OCI-LY1 (cell line): ENCODE measurements around the gene TSR3.

Source experiments
- H2AFZ ChIP-seq: fragments of 200-600 bp; sonication (generic), shearing (Covaris generic); 2 replicates; pipeline ENCODE4 v1.6.0; 2014; ENCODE audit warnings: antibody characterized with exemption, mild to moderate bottlenecking, low read length
- H3F3A ChIP-seq: fragments of 200-600 bp; sonication (generic), shearing (Covaris generic); 2 replicates; pipeline ENCODE4 v1.6.0; 2014; ENCODE audit warnings: mild to moderate bottlenecking, antibody characterized with exemption, low read length, moderate library complexity; ENCODE audit not compliant: insufficient read depth
- H3K27ac ChIP-seq: fragments of 200-600 bp; sonication (generic); 2 replicates; pipeline ENCODE4 v1.5.1; 2014; ENCODE audit warnings: low read length, mixed run types, mild to moderate bottlenecking, low read depth; ENCODE audit not compliant: poor library complexity, severe bottlenecking
- H3K27me3 ChIP-seq: fragments of 200-600 bp; sonication (generic); 2 replicates; pipeline ENCODE4 v1.6.0; 2014; ENCODE audit warnings: antibody characterized with exemption, mild to moderate bottlenecking, low read length, moderate library complexity; ENCODE audit not compliant: insufficient read depth
- H3K36me3 ChIP-seq: fragments of 200-600 bp; sonication (generic); 2 replicates; pipeline ENCODE4 v1.6.1; 2014; ENCODE audit warnings: mild to moderate bottlenecking, antibody characterized with exemption, low read length, moderate library complexity, mixed read lengths; ENCODE audit not compliant: insufficient read depth
- H3K4me1 ChIP-seq: fragments of 200-600 bp; sonication (generic); 2 replicates; pipeline ENCODE4 v1.5.1; 2014; ENCODE audit warnings: mild to moderate bottlenecking, low read length, moderate library complexity; ENCODE audit not compliant: insufficient read depth, severe bottlenecking
- H3K4me2 ChIP-seq: fragments of 200-600 bp; sonication (generic), shearing (Covaris generic); 2 replicates; pipeline ENCODE4 v1.6.1; 2014; ENCODE audit warnings: low read length
- H3K4me3 ChIP-seq: fragments of 200-600 bp; sonication (generic); 2 replicates; pipeline ENCODE4 v1.5.1; 2014; ENCODE audit warnings: low read length, low read depth, mild to moderate bottlenecking, mixed read lengths; ENCODE audit not compliant: poor library complexity, severe bottlenecking
- H3K79me2 ChIP-seq: fragments of 200-600 bp; shearing (Covaris generic); 2 replicates; pipeline ENCODE4 v1.6.1; 2016; ENCODE audit warnings: mixed run types, low read length, mixed read lengths; ENCODE audit not compliant: insufficient read depth
- H3K9ac ChIP-seq: fragments of 200-600 bp; sonication (generic), shearing (Covaris generic); 2 replicates; pipeline ENCODE4 v1.6.1; 2014; ENCODE audit warnings: mild to moderate bottlenecking, low read length, mixed read lengths
- H3K9me2 ChIP-seq: fragments of 200-600 bp; sonication (generic), shearing (Covaris generic); 2 replicates; pipeline ENCODE4 v1.6.1; 2014; ENCODE audit warnings: low read depth, mild to moderate bottlenecking, low read length, mixed read lengths
- H3K9me3 ChIP-seq: fragments of 200-600 bp; shearing (Covaris generic); 2 replicates; pipeline ENCODE4 v1.6.1; 2014; ENCODE audit warnings: low read length, mixed read lengths
- H4K20me1 ChIP-seq: fragments of 200-600 bp; sonication (generic), shearing (Covaris generic); 2 replicates; pipeline ENCODE4 v1.6.0; 2016; ENCODE audit warnings: mild to moderate bottlenecking, low read length; ENCODE audit not compliant: insufficient read depth
- EZH2 ChIP-seq: fragments of 200-600 bp; sonication (generic), shearing (Covaris generic); IDR thresholded peaks from 2 replicates; pipeline ENCODE4 v1.8.0; 2017; ENCODE audit warnings: borderline replicate concordance, mixed run types, mild to moderate bottlenecking, antibody characterized with exemption, low read length, moderate library complexity, mixed read lengths
- TF ChIP-seq, protein P1 (sequence below): fragments of 200-600 bp; sonication (generic), shearing (Covaris generic); IDR thresholded peaks from 2 replicates; pipeline ENCODE4 v1.5.1; 2017; ENCODE audit warnings: mild to moderate bottlenecking, antibody characterized with exemption, low read length, moderate library complexity, mixed read lengths

The TSR3 gene

DNA sequence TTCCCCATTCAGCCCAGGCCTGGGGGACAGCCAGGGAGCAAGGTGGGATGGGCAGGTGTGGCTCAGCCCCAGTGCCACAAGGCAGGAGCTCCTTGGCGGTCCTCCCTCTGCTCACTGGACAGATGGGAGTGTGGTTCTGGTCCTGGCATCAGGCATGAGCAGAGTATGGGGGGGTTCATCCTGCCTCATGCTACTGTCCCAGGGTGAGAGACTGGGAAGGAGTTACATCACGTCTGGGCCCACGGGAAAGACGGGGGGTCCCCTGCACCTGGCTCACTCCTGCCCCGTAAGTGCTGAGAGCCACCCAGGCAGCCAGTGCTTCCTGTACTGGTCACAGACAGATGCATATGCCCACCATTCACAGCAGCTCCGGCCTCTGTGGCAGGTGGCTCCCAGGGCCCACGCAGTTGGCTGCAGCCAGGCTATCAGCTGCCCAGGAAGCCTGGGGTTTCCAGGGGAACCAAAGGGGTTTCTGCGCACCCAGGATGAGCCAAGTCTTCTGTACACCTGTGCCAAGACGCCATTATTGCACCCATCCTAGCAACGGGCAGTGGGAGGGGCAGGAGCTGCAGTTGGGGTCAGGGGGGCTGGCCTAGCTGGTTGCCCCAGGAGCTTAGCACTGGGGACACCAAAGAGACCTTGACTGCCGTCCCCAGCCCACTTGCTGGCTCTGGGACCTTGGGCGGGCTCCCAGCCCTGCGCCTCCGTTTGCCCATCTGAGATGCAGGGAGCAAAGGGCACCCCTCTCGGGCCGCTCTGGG lies 16.3 kb downstream of the TSR3 start:
- H3K4me2 ChIP-seq = no peak overlapping the region
- peaks cover 37% of the 10 kb centered on the region for H3K4me1 ChIP-seq
- H3K79me2 ChIP-seq = no peaks in the 10 kb centered on the region
- H3K9ac ChIP-seq = no peak overlapping the region
- peaks cover 16% of the 10 kb centered on the region; the same call in 1 of the 2 replicates for H3K27me3 ChIP-seq
- H3K9me2 ChIP-seq = no peaks in the 10 kb centered on the region
- H4K20me1 ChIP-seq = no peaks in the 10 kb centered on the region
- H3F3A ChIP-seq = no peaks in the 10 kb centered on the region; the same call in 1 of the 2 replicates
- no peaks in the 10 kb centered on the region for H3K36me3 ChIP-seq
- H3K27ac ChIP-seq = no peak overlapping the region
- H2AFZ ChIP-seq = no peak overlapping the region
- H3K4me3 ChIP-seq = no peak overlapping the region
- TF ChIP-seq EZH2 = no peak
- TF ChIP-seq, protein P1, sequence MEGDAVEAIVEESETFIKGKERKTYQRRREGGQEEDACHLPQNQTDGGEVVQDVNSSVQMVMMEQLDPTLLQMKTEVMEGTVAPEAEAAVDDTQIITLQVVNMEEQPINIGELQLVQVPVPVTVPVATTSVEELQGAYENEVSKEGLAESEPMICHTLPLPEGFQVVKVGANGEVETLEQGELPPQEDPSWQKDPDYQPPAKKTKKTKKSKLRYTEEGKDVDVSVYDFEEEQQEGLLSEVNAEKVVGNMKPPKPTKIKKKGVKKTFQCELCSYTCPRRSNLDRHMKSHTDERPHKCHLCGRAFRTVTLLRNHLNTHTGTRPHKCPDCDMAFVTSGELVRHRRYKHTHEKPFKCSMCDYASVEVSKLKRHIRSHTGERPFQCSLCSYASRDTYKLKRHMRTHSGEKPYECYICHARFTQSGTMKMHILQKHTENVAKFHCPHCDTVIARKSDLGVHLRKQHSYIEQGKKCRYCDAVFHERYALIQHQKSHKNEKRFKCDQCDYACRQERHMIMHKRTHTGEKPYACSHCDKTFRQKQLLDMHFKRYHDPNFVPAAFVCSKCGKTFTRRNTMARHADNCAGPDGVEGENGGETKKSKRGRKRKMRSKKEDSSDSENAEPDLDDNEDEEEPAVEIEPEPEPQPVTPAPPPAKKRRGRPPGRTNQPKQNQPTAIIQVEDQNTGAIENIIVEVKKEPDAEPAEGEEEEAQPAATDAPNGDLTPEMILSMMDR = no peak
- no peaks in the 10 kb centered on the region for H3K9me3 ChIP-seq

DNA sequence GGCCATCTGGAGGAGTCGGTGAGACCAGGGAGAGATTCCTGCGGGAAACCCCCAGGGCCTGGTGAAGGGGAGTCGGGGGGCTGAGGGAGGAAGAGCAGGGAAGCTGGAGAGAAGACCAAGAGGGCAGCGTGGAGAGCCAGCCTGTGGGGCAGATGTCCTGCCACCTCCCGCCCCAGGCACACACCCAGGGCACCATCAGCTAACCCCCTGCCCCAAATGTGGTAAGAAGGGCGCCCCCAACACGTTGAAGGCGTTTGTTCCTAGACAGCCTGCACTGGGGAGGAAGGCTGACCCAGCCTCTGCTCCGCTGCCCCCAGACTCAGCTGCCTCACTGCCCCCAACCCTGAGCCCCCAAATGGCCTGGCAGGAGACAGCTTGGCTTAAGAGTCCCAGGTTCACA lies 16.9 kb downstream of the TSR3 start:
- Histone ChIP-seq H3K4me2 (no peak overlapping the region), H3K4me3 (no peak overlapping the region), H4K20me1 (no peaks in the 10 kb centered on the region), H3K27ac (no peak overlapping the region), H3F3A (no peaks in the 10 kb centered on the region; the same call in 1 of the 2 replicates), H2AFZ (no peak overlapping the region), H3K9ac (no peak overlapping the region), H3K4me1 (peaks cover 37% of the 10 kb centered on the region), H3K27me3 (peaks cover 16% of the 10 kb centered on the region; the same call in 1 of the 2 replicates), H3K9me2 (no peaks in the 10 kb centered on the region), H3K79me2 (no peaks in the 10 kb centered on the region), H3K9me3 (no peaks in the 10 kb centered on the region), H3K36me3 (no peaks in the 10 kb centered on the region)
- no peak for TF ChIP-seq EZH2

DNA sequence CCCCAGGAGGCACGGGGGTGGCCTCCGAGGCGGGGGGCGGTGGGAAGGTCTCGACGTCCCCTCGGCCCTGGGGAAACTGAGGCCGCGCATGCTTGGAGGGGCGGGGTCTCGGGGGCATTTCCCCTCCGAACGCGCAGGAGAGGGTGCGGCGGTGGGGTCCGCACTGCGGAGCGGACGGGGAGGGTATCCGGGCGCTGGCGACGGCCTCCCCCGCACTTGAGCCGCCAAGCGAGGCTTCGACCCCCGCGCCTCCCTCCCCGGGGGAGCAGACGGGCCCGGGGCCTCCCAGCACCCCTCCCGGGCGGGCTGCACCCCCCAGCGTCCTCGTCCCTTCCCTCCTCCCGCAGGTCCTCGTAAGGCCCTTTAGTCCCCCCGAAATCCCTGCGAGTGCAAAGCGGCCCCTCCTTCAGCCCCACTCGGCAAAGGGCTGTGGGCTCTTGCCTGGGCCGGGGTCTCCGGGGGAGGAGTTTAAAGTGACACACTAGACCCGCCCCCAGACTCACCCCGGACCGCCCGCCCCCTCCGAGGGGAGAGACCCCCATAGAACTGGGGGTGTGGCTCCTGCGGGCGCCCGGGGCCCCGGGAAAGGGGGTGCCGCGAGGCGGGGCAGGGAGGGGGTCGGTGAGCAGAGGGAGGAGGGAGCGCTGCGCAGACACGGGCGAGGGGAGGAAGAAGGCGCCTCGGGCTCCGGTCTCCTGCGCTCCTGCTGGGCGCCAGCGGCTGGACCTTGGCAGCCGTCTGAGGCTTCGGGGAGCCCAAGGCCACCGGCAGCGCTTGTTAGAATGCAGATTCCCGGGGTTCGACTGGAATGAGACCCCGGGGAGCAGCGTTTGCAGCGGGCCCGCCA lies 17.6 kb downstream of the TSR3 start:
- H3K27ac ChIP-seq = no peak overlapping the region
- H3K4me1 ChIP-seq = peaks cover 37% of the 10 kb centered on the region
- no peak overlapping the region for H2AFZ ChIP-seq
- H3K4me3 ChIP-seq = no peak overlapping the region
- no peaks in the 10 kb centered on the region for H3F3A ChIP-seq
- TF ChIP-seq, protein P1 = no peak
- no peak for TF ChIP-seq EZH2
- no peak overlapping the region for H3K4me2 ChIP-seq
- H3K36me3 ChIP-seq = no peaks in the 10 kb centered on the region
- H3K79me2 ChIP-seq = no peaks in the 10 kb centered on the region
- no peaks in the 10 kb centered on the region for H4K20me1 ChIP-seq
- H3K9me2 ChIP-seq = no peaks in the 10 kb centered on the region
- H3K27me3 ChIP-seq = peaks cover 16% of the 10 kb centered on the region; the same call in 1 of the 2 replicates
- H3K9me3 ChIP-seq = no peaks in the 10 kb centered on the region
- no peak overlapping the region for H3K9ac ChIP-seq
